ENCODE data around the gene MARVELD2.
"Not testable (repeated sequence)": the region's sequence is repeated elsewhere in the genome, so short reads cannot be mapped to it uniquely, and the experiment has no call there.

The MARVELD2 gene

DNA sequence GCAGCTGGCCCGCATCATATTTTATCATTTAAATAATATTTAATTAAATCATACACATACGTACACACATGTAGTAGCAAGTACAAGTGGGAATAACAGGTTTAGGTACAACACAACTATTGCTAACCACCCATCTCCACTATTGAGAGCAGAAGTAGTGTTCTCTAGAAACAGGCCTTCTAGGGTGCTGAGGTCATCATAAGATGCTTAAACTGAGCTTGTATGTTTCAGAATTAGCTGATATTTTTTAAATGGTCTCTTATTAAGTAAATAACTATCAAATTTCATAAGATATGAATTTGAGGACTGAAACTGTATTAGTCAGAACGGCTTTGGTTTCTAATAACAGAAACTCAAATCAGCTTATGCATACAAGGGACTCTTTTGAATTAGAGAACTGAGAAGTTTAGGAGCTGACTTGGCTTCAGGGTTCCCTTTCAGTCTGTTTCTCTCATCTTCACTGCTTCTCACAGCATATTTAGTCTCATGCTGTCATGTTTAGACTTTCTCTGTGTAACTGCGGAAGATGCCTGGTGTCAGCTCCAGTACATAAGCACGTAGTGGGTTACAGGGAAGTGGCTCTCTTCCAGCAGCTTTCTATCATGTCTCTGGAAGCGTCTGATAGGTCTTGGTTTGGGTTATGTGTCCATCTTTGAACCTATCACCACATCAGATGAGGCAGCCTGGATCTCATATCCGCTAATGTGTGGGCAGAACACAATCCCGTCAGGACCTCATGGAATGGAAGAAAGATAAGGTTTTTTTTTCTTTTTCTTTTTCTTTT is 52.7 kb downstream of the MARVELD2 start:
- H3K4me3 Mint-ChIP-seq: no peak overlapping the region
- no peaks in the 10 kb centered on the region for H3K36me3 Mint-ChIP-seq (ENCODE audit: low read depth)
- H3K27ac Mint-ChIP-seq: no peak overlapping the region
- no peaks in the 10 kb centered on the region for H3K4me1 Mint-ChIP-seq (ENCODE audit: low read depth)
- no peaks in the 10 kb centered on the region for H3K9me3 Mint-ChIP-seq
- H3K27me3 Mint-ChIP-seq (ENCODE audit: low read depth): no peaks in the 10 kb centered on the region

DNA sequence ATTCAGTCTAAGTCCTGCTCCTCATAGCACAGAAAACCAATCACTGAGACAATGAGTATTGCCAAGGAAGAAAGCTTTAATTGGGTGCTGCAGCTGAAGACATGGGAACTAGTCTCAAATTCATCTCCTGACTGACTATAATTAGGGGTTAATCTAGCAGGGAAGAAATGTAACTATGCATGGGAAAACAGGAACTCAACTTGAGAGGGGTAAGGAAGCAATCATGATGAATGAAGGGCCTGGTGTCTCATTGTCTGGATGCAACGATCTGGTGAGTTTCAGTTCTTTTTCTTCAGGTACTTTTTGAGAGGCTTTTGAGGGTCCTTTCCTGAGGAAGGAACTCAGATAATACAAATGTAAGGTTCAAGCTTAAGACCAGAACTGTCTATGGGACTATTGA is 53.7 kb downstream of the MARVELD2 start:
- Mint-ChIP-seq H3K4me3 (no peak overlapping the region), H3K27ac (no peak overlapping the region), H3K4me1 (ENCODE audit: low read depth) (no peaks in the 10 kb centered on the region), H3K9me3 (no peaks in the 10 kb centered on the region), H3K27me3 (ENCODE audit: low read depth) (no peaks in the 10 kb centered on the region), H3K36me3 (ENCODE audit: low read depth) (no peaks in the 10 kb centered on the region)

DNA sequence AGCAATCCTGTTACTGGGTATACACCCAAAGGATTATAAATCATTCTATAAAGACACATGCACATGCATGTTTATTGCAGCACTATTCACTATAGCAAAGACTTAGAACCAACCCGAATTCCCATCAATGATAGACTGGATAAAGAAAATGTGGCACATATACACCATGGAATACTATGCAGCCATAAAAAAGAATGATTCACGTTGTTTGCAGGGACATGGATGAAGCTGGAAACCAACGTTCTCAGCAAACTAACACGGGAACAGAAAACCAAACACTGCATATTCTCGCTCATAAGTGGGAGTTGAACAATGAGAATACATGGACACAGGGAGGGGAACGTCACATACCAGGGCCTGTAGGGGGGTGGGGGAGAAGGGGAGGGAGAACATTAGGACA is 56.6 kb downstream of the MARVELD2 start:
- not testable (repeated sequence) for H3K27ac Mint-ChIP-seq; H3K36me3 Mint-ChIP-seq (ENCODE audit: low read depth); H3K4me3 Mint-ChIP-seq; H3K4me1 Mint-ChIP-seq (ENCODE audit: low read depth); H3K27me3 Mint-ChIP-seq (ENCODE audit: low read depth); H3K9me3 Mint-ChIP-seq

GRCh38 chr5:69472535-69473143 is 57.7 kb downstream of the MARVELD2 start:
- not testable (repeated sequence) for H3K36me3 Mint-ChIP-seq (ENCODE audit: low read depth); H3K9me3 Mint-ChIP-seq; H3K4me1 Mint-ChIP-seq (ENCODE audit: low read depth); H3K27me3 Mint-ChIP-seq (ENCODE audit: low read depth); H3K27ac Mint-ChIP-seq; H3K4me3 Mint-ChIP-seq

GRCh38 chr5:69477170-69477569 is 62.3 kb downstream of the MARVELD2 start:
- H3K4me1 Mint-ChIP-seq (ENCODE audit: low read depth): no peaks in the 10 kb centered on the region
- no peak overlapping the region for H3K27ac Mint-ChIP-seq
- H3K27me3 Mint-ChIP-seq (ENCODE audit: low read depth): no peaks in the 10 kb centered on the region
- H3K36me3 Mint-ChIP-seq (ENCODE audit: low read depth): no peaks in the 10 kb centered on the region
- H3K9me3 Mint-ChIP-seq: no peaks in the 10 kb centered on the region
- no peak overlapping the region for H3K4me3 Mint-ChIP-seq

- H3K27me3 Mint-ChIP-seq (ENCODE audit: low read depth); H3K27ac Mint-ChIP-seq; H3K4me1 Mint-ChIP-seq (ENCODE audit: low read depth); H3K9me3 Mint-ChIP-seq; H3K4me3 Mint-ChIP-seq; H3K36me3 Mint-ChIP-seq (ENCODE audit: low read depth): not testable (repeated sequence)
These were observed 63.4 kb downstream of the MARVELD2 start for GRCh38 chr5:69478296-69478695.

DNA sequence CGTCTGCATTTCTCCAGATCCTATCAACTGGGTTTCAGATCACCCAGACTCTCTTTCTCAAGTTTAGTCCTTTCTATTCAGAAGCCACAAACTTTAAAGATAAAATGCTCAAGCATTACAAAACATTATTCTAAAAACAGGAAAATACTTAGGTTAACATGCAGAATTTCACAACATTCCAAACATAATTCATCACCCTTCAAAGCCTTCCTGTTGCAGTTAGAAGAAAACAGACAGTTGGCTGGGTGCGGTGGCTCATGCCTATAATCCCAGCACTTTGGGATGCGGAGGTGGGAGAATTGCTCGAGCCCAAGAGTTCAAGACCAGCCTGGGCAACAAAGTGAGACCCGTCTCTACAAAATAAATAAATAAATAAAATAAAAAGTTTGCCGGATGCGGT is 70.0 kb downstream of the MARVELD2 start:
- Mint-ChIP-seq H3K27ac (no peak overlapping the region), H3K9me3 (no peaks in the 10 kb centered on the region), H3K4me3 (no peak overlapping the region), H3K4me1 (ENCODE audit: low read depth) (no peaks in the 10 kb centered on the region), H3K36me3 (ENCODE audit: low read depth) (no peaks in the 10 kb centered on the region), H3K27me3 (ENCODE audit: low read depth) (peaks cover 22% of the 10 kb centered on the region)

DNA sequence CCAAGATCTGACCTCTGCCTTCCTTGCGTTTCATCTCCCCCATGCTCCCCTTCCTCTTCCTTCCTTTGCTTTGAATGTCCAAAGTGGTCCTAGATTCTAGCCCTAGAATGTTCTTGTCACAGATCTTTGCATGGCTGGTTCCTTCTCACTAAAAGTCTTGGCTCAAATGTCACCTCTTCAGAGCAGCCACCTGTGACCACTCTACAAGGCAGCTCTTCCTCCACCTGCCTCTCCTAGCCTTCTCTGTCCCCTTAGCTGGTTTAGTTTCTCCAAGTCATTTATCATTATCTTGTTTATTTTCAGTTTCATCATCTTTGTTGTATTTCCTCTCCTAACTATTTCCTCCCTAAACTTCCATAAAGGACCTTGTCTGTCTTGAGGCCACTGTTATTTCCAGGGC is 70.6 kb downstream of the MARVELD2 start:
- H3K27me3 Mint-ChIP-seq (ENCODE audit: low read depth): peaks cover 27% of the 10 kb centered on the region
- no peaks in the 10 kb centered on the region for H3K36me3 Mint-ChIP-seq (ENCODE audit: low read depth)
- no peak overlapping the region for H3K27ac Mint-ChIP-seq
- no peaks in the 10 kb centered on the region for H3K4me1 Mint-ChIP-seq (ENCODE audit: low read depth)
- H3K9me3 Mint-ChIP-seq: no peaks in the 10 kb centered on the region
- H3K4me3 Mint-ChIP-seq: no peak overlapping the region

- peaks cover 60% of the 10 kb centered on the region for H3K27me3 Mint-ChIP-seq (ENCODE audit: low read depth)
- H3K9me3 Mint-ChIP-seq: no peaks in the 10 kb centered on the region
- H3K27ac Mint-ChIP-seq: no peak overlapping the region
- peaks cover 2% of the 10 kb centered on the region for H3K4me1 Mint-ChIP-seq (ENCODE audit: low read depth)
- no peaks in the 10 kb centered on the region for H3K36me3 Mint-ChIP-seq (ENCODE audit: low read depth)
- H3K4me3 Mint-ChIP-seq: no peak overlapping the region
These were observed 74.3 kb downstream of the MARVELD2 start for GRCh38 chr5:69489246-69489645.

GRCh38 chr5:69491027-69491426 is 76.1 kb downstream of the MARVELD2 start:
- H3K27me3 Mint-ChIP-seq (ENCODE audit: low read depth): peaks cover 71% of the 10 kb centered on the region
- H3K27ac Mint-ChIP-seq: no peak overlapping the region
- peaks cover 2% of the 10 kb centered on the region for H3K4me1 Mint-ChIP-seq (ENCODE audit: low read depth)
- H3K4me3 Mint-ChIP-seq: no peak overlapping the region
- H3K9me3 Mint-ChIP-seq: no peaks in the 10 kb centered on the region
- no peaks in the 10 kb centered on the region for H3K36me3 Mint-ChIP-seq (ENCODE audit: low read depth)

- Mint-ChIP-seq H3K4me1 (ENCODE audit: low read depth) (peaks cover 2% of the 10 kb centered on the region), H3K27me3 (ENCODE audit: low read depth) (peaks cover 69% of the 10 kb centered on the region)
These were observed 77.0 kb downstream of the MARVELD2 start for GRCh38 chr5:69491838-69492390.

DNA sequence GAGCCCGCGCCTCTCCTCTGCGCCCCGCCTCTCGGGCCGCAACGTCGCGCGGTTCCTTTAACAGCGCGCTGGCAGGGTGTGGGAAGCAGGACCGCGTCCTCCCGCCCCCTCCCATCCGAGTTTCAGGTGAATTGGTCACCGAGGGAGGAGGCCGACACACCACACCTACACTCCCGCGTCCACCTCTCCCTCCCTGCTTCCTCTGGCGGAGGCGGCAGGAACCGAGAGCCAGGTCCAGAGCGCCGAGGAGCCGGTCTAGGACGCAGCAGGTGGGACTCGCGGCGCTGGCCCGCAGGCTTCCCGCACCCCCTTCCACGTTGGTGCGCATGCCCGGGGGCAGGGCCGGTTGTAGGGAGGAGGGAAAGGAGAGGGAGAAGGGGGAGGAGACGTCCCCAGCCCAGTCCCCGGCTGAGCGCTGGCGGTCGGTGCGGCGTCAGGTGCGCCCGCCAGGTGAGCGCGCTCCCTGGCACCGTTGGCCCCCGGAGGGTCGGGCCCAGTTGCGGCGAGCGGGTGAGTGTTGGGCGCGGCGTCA is 77.5 kb downstream of the MARVELD2 start, which contains the start of gene OCLN:
Gene OCLN, plus strand, starts transcription at position 400 of the 532 bp plus-strand sequence. CDS start 11,455 bp downstream, outside the sequence.
- H3K4me1 Mint-ChIP-seq (ENCODE audit: low read depth): peaks cover 2% of the 10 kb centered on the region
- no peak within 1 kb of the TSS for H3K27ac Mint-ChIP-seq
- H3K4me3 Mint-ChIP-seq: peak within 1 kb of the TSS; percentile 67
- H3K27me3 Mint-ChIP-seq (ENCODE audit: low read depth): peaks cover 71% of the 10 kb centered on the region
- no peaks in the 10 kb centered on the region for H3K36me3 Mint-ChIP-seq (ENCODE audit: low read depth)
- no peaks in the 10 kb centered on the region for H3K9me3 Mint-ChIP-seq

More at GRCh38 chr5:69491838-69492390, 77.0 kb downstream of the MARVELD2 start:
- Mint-ChIP-seq H3K4me3 (no peak overlapping the region), H3K27ac (no peak overlapping the region), H3K36me3 (ENCODE audit: low read depth) (no peaks in the 10 kb centered on the region), H3K9me3 (no peaks in the 10 kb centered on the region)

- Mint-ChIP-seq H3K9me3 (no peaks in the 10 kb centered on the region), H3K4me3 (peak overlapping the region; percentile 67), H3K27ac (no peak overlapping the region), H3K36me3 (ENCODE audit: low read depth) (no peaks in the 10 kb centered on the region), H3K4me1 (ENCODE audit: low read depth) (peaks cover 2% of the 10 kb centered on the region), H3K27me3 (ENCODE audit: low read depth) (peaks cover 71% of the 10 kb centered on the region)
These were observed 78.0 kb downstream of the MARVELD2 start for GRCh38 chr5:69492923-69493395.

- Mint-ChIP-seq H3K4me3 (peak overlapping the region; percentile 67), H3K9me3 (no peaks in the 10 kb centered on the region), H3K27me3 (ENCODE audit: low read depth) (peaks cover 69% of the 10 kb centered on the region), H3K4me1 (ENCODE audit: low read depth) (peaks cover 2% of the 10 kb centered on the region), H3K36me3 (ENCODE audit: low read depth) (no peaks in the 10 kb centered on the region), H3K27ac (no peak overlapping the region)
These were observed 78.6 kb downstream of the MARVELD2 start for GRCh38 chr5:69493396-69494133.
